ENCODE measurements around the gene NAGPA.

DNA sequence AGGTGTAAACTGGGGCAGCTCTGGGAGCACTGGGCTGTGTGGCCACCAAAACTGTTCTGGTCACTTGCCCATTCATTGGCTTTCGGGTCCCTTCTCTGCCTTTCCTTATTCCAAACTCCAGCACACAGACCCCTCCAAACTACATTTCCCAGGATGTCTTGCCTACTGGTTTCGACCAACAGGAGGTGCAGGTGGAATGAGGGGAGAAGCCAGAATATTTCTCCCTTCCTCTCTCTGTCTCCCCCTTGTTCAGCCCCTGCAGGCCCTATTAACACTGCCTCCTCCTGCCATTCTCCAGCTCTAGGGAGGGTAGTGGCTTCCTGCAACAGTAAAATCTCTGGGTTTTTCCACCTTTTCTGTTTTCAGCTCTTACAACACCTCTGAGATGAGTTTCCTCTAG, 13.2 kb upstream of the NAGPA start:
- TF ChIP-seq, protein P1, sequence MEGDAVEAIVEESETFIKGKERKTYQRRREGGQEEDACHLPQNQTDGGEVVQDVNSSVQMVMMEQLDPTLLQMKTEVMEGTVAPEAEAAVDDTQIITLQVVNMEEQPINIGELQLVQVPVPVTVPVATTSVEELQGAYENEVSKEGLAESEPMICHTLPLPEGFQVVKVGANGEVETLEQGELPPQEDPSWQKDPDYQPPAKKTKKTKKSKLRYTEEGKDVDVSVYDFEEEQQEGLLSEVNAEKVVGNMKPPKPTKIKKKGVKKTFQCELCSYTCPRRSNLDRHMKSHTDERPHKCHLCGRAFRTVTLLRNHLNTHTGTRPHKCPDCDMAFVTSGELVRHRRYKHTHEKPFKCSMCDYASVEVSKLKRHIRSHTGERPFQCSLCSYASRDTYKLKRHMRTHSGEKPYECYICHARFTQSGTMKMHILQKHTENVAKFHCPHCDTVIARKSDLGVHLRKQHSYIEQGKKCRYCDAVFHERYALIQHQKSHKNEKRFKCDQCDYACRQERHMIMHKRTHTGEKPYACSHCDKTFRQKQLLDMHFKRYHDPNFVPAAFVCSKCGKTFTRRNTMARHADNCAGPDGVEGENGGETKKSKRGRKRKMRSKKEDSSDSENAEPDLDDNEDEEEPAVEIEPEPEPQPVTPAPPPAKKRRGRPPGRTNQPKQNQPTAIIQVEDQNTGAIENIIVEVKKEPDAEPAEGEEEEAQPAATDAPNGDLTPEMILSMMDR (conservative IDR thresholded peaks at IDR 0.05; ENCODE audit: low read depth, low read length) = no peak
- no peak for TF ChIP-seq EZH2 (IDR thresholded peaks at IDR 0.05; ENCODE audit: borderline replicate concordance, low read depth, low read length, poor library complexity, severe bottlenecking)
